Measurements from ENCODE around the gene OSBPL9.

DNA sequence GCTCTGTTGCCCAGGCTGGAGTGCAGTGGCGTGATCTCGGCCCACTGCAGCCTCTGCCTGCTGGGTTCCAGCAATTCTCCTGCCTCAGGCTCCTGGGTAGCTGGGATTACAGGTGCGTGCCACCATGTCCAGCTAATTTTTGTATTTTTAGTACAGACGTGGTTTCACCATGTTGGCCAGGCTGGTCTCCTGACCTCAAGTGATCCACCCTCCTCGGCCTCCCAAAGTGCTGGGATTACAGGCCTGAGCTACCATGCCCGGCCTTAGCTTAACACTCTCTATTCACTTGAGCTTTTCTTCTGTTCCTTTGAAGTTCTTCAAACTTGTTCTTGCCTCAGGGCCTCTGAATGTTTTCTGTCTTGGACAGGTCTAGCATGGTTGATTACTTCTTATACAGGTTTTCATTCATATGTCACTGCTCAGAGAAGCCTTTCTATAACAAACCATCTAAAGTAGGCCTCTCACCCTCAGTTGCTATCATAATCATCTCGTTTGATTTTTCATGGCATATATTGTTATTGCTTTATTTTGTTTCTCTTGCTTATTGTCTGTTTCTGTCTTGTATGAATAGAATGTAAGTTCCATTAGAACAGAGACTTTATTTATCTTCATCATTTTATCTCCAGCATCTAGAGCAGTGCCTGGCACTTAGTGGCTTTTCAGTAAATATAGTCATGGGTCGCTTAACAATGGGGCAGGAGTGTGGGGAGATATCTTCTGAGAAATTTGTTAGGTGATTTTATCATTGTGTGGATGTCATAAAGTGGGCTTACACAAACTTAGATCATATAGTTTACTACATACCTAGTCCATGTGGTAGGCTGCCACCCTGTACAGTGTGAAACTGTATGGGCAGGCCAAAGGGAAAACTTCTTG, 12.1 kb downstream of the OSBPL9 start:
- TF ChIP-seq, protein P1, sequence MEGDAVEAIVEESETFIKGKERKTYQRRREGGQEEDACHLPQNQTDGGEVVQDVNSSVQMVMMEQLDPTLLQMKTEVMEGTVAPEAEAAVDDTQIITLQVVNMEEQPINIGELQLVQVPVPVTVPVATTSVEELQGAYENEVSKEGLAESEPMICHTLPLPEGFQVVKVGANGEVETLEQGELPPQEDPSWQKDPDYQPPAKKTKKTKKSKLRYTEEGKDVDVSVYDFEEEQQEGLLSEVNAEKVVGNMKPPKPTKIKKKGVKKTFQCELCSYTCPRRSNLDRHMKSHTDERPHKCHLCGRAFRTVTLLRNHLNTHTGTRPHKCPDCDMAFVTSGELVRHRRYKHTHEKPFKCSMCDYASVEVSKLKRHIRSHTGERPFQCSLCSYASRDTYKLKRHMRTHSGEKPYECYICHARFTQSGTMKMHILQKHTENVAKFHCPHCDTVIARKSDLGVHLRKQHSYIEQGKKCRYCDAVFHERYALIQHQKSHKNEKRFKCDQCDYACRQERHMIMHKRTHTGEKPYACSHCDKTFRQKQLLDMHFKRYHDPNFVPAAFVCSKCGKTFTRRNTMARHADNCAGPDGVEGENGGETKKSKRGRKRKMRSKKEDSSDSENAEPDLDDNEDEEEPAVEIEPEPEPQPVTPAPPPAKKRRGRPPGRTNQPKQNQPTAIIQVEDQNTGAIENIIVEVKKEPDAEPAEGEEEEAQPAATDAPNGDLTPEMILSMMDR (IDR thresholded peaks at IDR 0.05) = no peak
- TF ChIP-seq ZFX (IDR thresholded peaks at IDR 0.05; ENCODE audit: borderline replicate concordance) = no peak

Data from 22Rv1 (cell line).